ENCODE measurements around the gene BSG.
"Not testable (repeated sequence)": the region's sequence is repeated elsewhere in the genome, so short reads cannot be mapped to it uniquely, and the experiment has no call there.

BSG gene

DNA sequence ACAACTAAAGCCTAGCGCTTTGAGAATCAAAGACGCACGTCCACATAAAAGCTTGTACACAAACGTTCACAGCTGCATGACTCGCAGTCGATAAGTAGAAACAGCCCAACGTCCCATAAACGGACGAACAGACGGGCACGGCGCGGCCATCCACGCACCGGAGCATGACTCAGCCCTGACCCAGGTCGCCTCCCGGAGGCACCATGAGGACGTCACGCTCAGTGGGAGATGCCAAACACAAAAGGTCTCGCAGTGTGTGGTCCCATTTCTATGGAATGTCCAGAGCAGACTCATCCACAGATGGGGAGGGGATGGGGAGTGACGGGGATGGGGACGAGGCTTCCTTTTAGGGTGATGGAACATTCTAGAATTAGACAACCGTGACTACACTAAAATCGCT, 51.6 kb downstream of the BSG start:
- DNase-seq, result no peak

DNA sequence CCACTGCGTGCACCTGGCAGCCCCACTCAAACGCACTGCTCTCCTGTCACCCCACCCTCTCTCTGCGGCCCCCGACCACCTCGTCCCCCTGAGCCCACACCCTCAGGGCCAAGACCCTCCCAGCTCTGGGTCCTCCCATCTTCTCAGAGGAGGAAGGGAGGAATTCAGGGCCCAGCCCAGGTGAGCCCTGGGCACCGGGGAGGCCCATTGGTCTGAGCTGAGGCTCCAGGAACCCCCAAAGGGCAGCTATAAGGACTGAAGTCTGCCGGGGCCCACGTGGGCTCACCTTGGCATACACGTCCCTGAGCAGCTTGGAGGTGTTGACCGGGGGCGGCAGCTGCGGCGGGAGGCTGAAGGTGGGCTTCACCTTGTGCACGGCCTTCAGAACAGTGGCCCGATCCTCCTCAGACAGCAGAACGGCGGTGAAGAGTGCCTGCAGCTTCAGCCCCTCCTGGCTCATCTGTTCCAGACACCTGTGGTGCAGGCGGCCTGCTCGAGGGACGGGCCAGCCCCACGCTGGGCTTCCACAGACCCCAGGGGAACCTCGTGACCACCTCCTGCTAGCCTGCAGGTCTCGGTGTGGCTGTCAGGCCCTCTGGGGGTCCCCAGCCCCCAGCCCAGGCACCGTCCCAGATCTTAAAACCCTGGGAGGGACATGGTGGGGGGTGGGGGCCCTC, 52.2 kb downstream of the BSG start:
- no peak for DNase-seq

DNA sequence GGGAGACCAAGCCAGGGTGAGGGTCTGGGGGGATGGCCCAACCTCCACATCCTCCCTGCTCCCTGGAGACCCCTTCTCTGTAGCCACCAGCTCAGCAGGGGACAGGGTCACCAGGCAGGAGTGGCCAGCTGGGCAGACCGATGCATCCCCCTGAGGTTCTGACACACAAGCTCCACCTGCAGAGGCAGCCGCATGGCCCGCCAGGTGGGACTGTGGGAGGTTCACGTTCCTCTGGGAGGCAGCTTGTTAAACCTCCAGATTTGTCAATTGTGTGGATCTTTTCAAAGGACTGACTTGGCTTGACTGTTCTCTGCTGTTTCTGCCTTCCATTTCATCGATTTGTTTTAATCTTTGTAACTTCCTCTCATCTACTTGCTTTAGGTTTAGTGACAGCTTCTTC, 52.9 kb downstream of the BSG start:
- DNase-seq, result no peak

DNA sequence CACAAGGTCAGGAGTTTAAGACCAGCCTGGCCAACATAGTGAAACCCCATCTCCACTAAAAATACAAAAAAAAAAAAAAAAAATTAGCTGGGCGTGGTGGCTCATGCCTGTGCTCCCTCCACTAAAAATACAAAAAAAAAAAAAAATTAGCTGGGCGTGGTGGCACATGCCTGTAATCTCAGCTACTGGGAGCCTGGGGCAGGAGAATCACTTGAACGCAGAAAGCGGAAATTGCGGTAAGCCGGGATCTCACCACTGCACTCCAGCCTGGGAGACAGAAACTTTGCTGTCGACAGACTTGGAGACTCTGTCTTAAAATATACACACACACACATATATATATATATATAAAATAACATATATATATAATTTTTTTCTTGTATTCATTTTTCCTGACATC, 54.2 kb downstream of the BSG start:
- not testable (repeated sequence) for DNase-seq

DNA sequence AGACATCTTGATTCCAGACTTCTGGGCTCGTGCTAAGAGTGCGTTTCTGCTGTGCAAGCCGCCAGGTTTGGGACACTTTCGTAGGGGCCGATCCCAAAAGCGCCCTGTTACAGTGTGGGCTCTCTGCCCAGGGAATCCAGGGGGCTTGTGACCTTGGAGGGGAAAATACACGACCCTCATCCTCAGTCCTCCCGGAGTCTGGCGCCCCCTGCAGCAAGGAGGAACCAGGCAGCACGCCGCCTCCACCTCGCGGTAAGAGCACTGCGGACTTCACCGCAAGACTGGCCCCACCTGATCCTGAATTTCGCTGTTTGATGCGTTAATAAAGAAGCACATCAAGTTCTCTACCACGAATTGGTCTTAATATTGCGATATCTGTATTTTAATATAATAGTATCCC, 55.8 kb downstream of the BSG start:
- DNase-seq, result peak; percentile 33

DNA sequence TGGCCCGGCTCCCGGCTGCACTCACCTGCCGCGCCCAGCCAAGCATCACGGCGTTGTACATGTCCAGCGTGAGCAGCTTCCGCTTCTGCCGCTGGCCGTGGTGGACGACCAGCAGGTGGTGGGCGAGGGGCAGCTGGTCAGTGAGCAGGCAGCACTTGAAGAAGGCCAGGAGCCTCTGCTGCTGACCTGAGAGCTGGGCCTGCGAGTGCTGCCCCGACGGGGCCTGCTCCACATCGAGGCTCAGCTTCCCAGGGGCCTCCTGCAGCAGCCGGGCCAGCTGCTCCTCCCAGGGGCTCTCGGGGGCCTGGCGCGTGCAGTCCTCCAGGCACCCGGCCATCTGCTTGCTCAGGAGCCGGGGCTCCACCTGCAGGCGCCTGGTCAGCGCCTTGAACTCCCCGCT, 57.1 kb downstream of the BSG start:
- DNase-seq, result not testable (repeated sequence)

DNA sequence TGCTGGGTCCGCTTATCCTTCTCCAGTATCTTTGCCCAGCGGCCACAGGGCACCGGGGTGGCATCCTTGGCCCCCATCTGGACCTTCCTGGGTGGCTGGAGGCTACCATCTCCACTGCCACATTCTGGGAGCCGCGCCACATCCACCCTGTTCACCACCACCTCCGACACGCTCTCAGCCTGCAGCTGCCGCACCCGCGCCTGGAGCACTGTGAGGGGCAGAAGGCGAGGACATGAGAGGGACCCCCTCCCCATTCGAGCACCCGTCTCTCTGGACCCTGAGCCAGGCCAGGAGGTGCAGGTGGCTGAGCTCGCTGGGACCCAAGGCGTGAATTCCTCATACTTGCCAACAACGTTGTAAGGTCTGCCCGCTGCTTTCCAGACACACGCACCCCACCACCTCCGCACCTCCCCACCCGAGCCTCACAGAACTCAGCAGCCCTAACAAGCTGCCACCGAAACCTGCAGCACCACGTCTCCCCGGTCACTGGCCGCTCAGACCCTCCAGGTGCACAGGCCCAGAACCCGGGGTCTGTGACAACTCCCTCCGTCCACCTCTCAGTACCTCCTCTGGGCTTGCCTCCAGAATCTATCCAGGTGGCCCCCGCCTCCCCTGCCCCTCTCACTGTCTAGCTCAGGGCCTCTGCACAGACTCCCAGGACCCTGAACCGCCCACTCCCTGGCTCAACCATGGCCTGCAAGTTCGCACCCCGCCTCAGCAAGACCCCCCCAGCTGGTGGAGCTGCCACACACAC, 57.7 kb downstream of the BSG start:
- no peak for DNase-seq

DNA sequence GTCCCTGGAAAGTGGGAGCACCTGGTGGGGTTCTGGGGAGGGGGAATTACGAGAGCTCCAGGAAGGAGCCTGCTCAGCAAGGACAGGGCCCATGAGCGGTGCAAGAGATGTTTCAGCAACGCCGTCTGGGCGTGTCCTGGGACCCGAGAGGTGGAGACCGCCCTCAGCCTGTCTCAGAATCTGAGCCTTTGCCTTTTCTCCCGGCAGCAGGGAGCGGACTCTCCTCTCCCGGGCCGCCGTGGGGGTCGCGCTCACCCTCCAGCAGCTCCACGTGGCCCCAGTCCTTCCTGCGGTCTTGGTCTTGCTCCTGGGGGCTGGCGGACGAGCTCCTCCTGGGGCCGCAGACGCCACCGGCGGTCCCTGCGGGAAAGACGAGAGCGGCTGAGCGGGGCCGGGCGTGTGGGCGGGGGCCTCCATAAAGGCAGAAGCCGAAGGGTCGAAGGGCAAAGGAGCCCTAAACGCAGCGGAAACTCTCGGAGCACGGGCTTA, 60.2 kb downstream of the BSG start:
- DNase-seq, result peak; percentile 18

All from CD4-positive, alpha-beta T cell treated with Interleukin-17A for 4 hours (primary cell).